ENCODE measurements around the gene LONRF2. TPM values are rescaled to one million over a fixed set of nuclear protein-coding genes. Genes with fewer than 3 reads are reported as not detected.
A peak's percentile ranks its signal among the peaks of the same experiment; 100 is the strongest.

LONRF2 gene
- total and polyA plus RNA-seq, 2 of the 4 experiments (the other 2 are of a cell fraction): 0.19 to 0.54 TPM

DNA sequence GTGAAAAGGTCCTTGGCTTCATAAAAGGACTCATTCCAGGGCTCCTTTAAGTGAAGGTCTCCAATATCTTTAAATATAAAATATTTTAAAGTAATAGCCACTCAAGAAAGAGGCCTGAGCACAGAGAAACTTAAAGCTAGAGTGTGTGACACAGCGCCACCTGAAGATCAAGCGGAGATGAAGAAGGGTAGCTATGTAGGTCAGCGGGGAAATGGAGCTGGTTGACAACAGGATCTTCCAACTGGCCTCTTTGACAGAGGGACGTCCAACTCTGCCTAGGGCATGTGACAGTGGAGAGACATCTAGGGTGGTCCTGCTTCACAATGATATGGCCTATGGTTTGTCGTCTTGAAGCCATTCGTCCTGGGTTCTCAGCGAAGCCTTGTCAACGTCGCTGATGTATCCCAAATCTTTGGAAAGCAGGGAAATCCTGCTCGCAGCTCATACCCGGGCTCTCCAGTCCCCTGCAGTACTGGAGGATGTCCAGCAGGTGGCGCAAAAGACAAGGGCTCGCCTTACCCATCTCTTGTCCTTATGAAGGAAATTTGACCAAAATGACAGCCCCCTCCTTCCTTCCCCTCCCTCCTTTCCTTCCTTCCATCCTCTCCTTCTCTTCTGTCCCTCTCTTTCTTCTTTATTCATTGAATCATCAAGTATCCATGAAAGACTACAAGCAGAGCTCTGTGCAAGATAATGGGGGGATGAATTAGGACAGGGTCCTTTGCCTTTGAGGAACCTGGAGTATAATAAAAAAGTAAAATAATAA, 59.6 kb downstream of the LONRF2 start:
- Histone ChIP-seq H4K5ac (ENCODE audit: low read depth, low read length) (no peak overlapping the region), H4K8ac (ENCODE audit: low read depth in 2 of 2, low read length in 2 of 2) (no peak overlapping the region), H2BK20ac (ENCODE audit: low read depth, low read length) (peak overlapping the region; percentile 68; the same call in 1 of the 2 replicates), H2BK120ac (ENCODE audit: low read depth, low read length) (peak overlapping the region; percentile 45; the same call in 1 of the 2 replicates), H4K91ac (ENCODE audit: insufficient read depth, low read depth, low read length) (no peak overlapping the region), H3K4ac (ENCODE audit: low read depth, low read length) (no peak overlapping the region), H3K18ac (ENCODE audit: low read depth, low read length) (no peak overlapping the region), H3K4me2 (ENCODE audit: low read depth, low read length) (peak overlapping the region; percentile 76), H2AK5ac (ENCODE audit: low read depth, low read length) (peak overlapping the region; percentile 57; the same call in 1 of the 2 replicates), H3K27me3 (ENCODE audit: control insufficient read depth, insufficient read depth, low read length) (peaks cover 11% of the 10 kb centered on the region), H3K56ac (ENCODE audit: extremely low read depth, insufficient read depth, low read length) (no peak overlapping the region), H3K27ac (ENCODE audit: insufficient read depth, low read length) (no peak overlapping the region), H3K9me1 (ENCODE audit: insufficient read depth, low read length) (peaks cover 3% of the 10 kb centered on the region; the same call in 1 of the 2 replicates), H2BK15ac (ENCODE audit: low read depth, low read length) (peak overlapping the region; percentile 25; the same call in 1 of the 3 replicates), H4K20me1 (ENCODE audit: insufficient read depth, low read length) (no peaks in the 10 kb centered on the region), H2BK5ac (ENCODE audit: low read depth, low read length, poor library complexity, severe bottlenecking) (no peak overlapping the region), H3K23ac (ENCODE audit: low read depth, low read length) (peak overlapping the region; percentile 94), H3K14ac (replicated peaks; ENCODE audit: low read depth, low read length) (peak overlapping the region; percentile 75; the same call in 1 of the 2 replicates), H3K4me3 (ENCODE audit: insufficient read depth, low read depth, low read length) (no peak overlapping the region), H3K9ac (ENCODE audit: low read depth, low read length) (no peak overlapping the region), H3K9me3 (ENCODE audit: control insufficient read depth, insufficient read depth, low read length) (no peaks in the 10 kb centered on the region), H2AFZ (replicated peaks; ENCODE audit: low read length, poor library complexity) (peak overlapping the region; percentile 91), H3K36me3 (ENCODE audit: control insufficient read depth, insufficient read depth, low read length) (no peaks in the 10 kb centered on the region), H3K4me1 (ENCODE audit: control insufficient read depth, insufficient read depth, low read length) (peaks cover 4% of the 10 kb centered on the region; the same call in 1 of the 2 replicates), H3K79me1 (ENCODE audit: low read depth in 1 of 2, low read length in 2 of 2) (no peaks in the 10 kb centered on the region), H2AK9ac (replicated peaks; ENCODE audit: low read depth, low read length, poor library complexity) (peak overlapping the region; percentile 22)
- in situ Hi-C loops (cut with MboI; ENCODE audit: low sequenced_read_pairs): loop anchor here (5.0 to 25.0 kb wide), 2 partner anchors 120 to 1100 kb away; partner anchors contain the start of genes LIPT1 and TSGA10
- TF ChIP-seq, protein P1, sequence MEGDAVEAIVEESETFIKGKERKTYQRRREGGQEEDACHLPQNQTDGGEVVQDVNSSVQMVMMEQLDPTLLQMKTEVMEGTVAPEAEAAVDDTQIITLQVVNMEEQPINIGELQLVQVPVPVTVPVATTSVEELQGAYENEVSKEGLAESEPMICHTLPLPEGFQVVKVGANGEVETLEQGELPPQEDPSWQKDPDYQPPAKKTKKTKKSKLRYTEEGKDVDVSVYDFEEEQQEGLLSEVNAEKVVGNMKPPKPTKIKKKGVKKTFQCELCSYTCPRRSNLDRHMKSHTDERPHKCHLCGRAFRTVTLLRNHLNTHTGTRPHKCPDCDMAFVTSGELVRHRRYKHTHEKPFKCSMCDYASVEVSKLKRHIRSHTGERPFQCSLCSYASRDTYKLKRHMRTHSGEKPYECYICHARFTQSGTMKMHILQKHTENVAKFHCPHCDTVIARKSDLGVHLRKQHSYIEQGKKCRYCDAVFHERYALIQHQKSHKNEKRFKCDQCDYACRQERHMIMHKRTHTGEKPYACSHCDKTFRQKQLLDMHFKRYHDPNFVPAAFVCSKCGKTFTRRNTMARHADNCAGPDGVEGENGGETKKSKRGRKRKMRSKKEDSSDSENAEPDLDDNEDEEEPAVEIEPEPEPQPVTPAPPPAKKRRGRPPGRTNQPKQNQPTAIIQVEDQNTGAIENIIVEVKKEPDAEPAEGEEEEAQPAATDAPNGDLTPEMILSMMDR (conservative IDR thresholded peaks at IDR 0.05; ENCODE audit: low read depth, low read length): peak; percentile 95
- no peak for TF ChIP-seq MXI1 (IDR thresholded peaks at IDR 0.05; ENCODE audit: borderline replicate concordance, low read depth, low read length)
- TF ChIP-seq, protein P2, sequence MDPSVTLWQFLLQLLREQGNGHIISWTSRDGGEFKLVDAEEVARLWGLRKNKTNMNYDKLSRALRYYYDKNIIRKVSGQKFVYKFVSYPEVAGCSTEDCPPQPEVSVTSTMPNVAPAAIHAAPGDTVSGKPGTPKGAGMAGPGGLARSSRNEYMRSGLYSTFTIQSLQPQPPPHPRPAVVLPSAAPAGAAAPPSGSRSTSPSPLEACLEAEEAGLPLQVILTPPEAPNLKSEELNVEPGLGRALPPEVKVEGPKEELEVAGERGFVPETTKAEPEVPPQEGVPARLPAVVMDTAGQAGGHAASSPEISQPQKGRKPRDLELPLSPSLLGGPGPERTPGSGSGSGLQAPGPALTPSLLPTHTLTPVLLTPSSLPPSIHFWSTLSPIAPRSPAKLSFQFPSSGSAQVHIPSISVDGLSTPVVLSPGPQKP (IDR thresholded peaks at IDR 0.05; ENCODE audit: borderline replicate concordance, low read depth, low read length): no peak
- no peak for TF ChIP-seq MAZ (IDR thresholded peaks at IDR 0.05; ENCODE audit: borderline replicate concordance, low read depth, low read length)
- TF ChIP-seq RAD21 (IDR thresholded peaks at IDR 0.05; ENCODE audit: low read length): peak; percentile 99
- peak; percentile 91 for TF ChIP-seq SMC3 (IDR thresholded peaks at IDR 0.05; ENCODE audit: low read depth, low read length)
- TF ChIP-seq POLR2A (IDR thresholded peaks at IDR 0.05; ENCODE audit: low read depth, low read length): 0 out of 2 replicates have a peak, but pooled peaks have one; percentile 26
- ChIA-PET POLR2A (ENCODE audit: unreplicated experiment) (no interaction called here), CTCF (interaction anchor here (0.6 to 3.6 kb wide), 21 partner anchors 10 to 706 kb away, joined by 3 to 70 read pairs (median 3); no protein-coding TSS in a partner anchor)
- no TSS peak for BruUV-seq (replicated peaks)
- WGBS, 2 experiments (ENCODE audit: extremely low coverage in 2 of 2, insufficient read length in 1 of 2): 11% methylated on average over 12 of the region's 13 CpGs; no CpG with 5 or more reads in 1 of the 2 experiments
- peak; percentile 82 for ATAC-seq (ENCODE audit: low read depth)
- peak; percentile 56 for DNase-seq
- intact Hi-C loops (cut with micrococcal nuclease): loop anchor here (1.0 to 10.0 kb wide), 5 partner anchors 119 to 1608 kb away; partner anchors contain the start of gene PDCL3
- dilution Hi-C loops (cut with HindIII; ENCODE audit: low sequenced_read_pairs, unreplicated experiment): no loop called here

Data from IMR-90 (cell line).